ENCODE measurements around the gene HIVEP1. TPM values are rescaled to one million over a fixed set of nuclear protein-coding genes. Genes with fewer than 3 reads are reported as not detected.

The HIVEP1 gene
- total RNA-seq, 1 experiment from 2014 or later, result 24.3 TPM

GRCh38 chr6:12064538-12065071, 52.5 kb downstream of the HIVEP1 start (continued):
- TF ChIP-seq JAZF1 (CRISPR knock-in tag; IDR thresholded peaks at IDR 0.05) (no peak), RELA (CRISPR knock-in tag; IDR thresholded peaks at IDR 0.05; ENCODE audit: borderline replicate concordance) (no peak), CREB1 (CRISPR knock-in tag; IDR thresholded peaks at IDR 0.05) (no peak), ZNF317 (CRISPR knock-in tag; IDR thresholded peaks at IDR 0.05; ENCODE audit: borderline replicate concordance, low read depth) (no peak)

- H3K4me1 Mint-ChIP-seq, result peaks cover 26% of the 10 kb centered on the region
- no peaks in the 10 kb centered on the region for H3K27me3 Mint-ChIP-seq (ENCODE audit: low read depth)
- no peaks in the 10 kb centered on the region for H3K36me3 Mint-ChIP-seq
- no peak for DNase-seq (ENCODE audit: low spot score)
- TF ChIP-seq PRRX2 (CRISPR knock-in tag; IDR thresholded peaks at IDR 0.05), result no peak
- peak overlapping the region; percentile 83 for H3K27ac Mint-ChIP-seq
- peak; percentile 62 for ATAC-seq
- POLR2A ChIA-PET, result no interaction called here
- no peak overlapping the region for H3K4me3 Mint-ChIP-seq
- CTCF ChIA-PET, result interaction anchor here (0.9 to 1.1 kb wide), 2 partner anchors 10 to 490 kb away, joined by 3 to 4 read pairs; no protein-coding TSS in a partner anchor
- no peaks in the 10 kb centered on the region for H3K9me3 Mint-ChIP-seq
Observed at GRCh38 chr6:12065321-12066140, 53.4 kb downstream of the HIVEP1 start.

GRCh38 chr6:12066297-12066696, 54.2 kb downstream of the HIVEP1 start:
- ChIA-PET CTCF (interaction anchor here (0.9 to 1.1 kb wide), 2 partner anchors 9 to 491 kb away, joined by 3 to 4 read pairs; no protein-coding TSS in a partner anchor), POLR2A (no interaction called here)
- H3K4me1 Mint-ChIP-seq, result peaks cover 25% of the 10 kb centered on the region
- no peak overlapping the region for H3K4me3 Mint-ChIP-seq
- H3K9me3 Mint-ChIP-seq, result no peaks in the 10 kb centered on the region
- H3K27ac Mint-ChIP-seq, result peak overlapping the region; percentile 83
- no peaks in the 10 kb centered on the region for H3K27me3 Mint-ChIP-seq (ENCODE audit: low read depth)
- DNase-seq (ENCODE audit: low spot score) (no peak), ATAC-seq (no peak)
- TF ChIP-seq ZNF425 (CRISPR knock-in tag; conservative IDR thresholded peaks at IDR 0.05) (no peak), ZNF317 (CRISPR knock-in tag; IDR thresholded peaks at IDR 0.05; ENCODE audit: borderline replicate concordance, low read depth) (no peak), CBFB (CRISPR knock-in tag; IDR thresholded peaks at IDR 0.05; ENCODE audit: low read depth) (no peak), FOXP4 (CRISPR knock-in tag; IDR thresholded peaks at IDR 0.05) (no peak), ATF6 (CRISPR knock-in tag; IDR thresholded peaks at IDR 0.05) (no peak), GTF2I (CRISPR knock-in tag; conservative IDR thresholded peaks at IDR 0.05) (no peak), ZNF138 (CRISPR knock-in tag; conservative IDR thresholded peaks at IDR 0.05) (no peak), ESRRA (CRISPR knock-in tag; IDR thresholded peaks at IDR 0.05; ENCODE audit: borderline replicate concordance) (no peak), TCF7 (CRISPR knock-in tag; IDR thresholded peaks at IDR 0.05; ENCODE audit: low read depth) (no peak), MYBL2 (CRISPR knock-in tag; IDR thresholded peaks at IDR 0.05) (no peak), KAT7 (CRISPR knock-in tag; IDR thresholded peaks at IDR 0.05; ENCODE audit: borderline replicate concordance) (no peak)
- H3K36me3 Mint-ChIP-seq, result no peaks in the 10 kb centered on the region

Data from WTC11 (cell line).